Hippocampal formation (tissue), 2 donors: Measurements from ENCODE around the gene CLDN7.

Experiments used
- DNase-seq, 2 donors: peaks; one replicate each; lab custom pipeline; 2025; lab: John Stamatoyannopoulos, UW

Gene CLDN7

DNA sequence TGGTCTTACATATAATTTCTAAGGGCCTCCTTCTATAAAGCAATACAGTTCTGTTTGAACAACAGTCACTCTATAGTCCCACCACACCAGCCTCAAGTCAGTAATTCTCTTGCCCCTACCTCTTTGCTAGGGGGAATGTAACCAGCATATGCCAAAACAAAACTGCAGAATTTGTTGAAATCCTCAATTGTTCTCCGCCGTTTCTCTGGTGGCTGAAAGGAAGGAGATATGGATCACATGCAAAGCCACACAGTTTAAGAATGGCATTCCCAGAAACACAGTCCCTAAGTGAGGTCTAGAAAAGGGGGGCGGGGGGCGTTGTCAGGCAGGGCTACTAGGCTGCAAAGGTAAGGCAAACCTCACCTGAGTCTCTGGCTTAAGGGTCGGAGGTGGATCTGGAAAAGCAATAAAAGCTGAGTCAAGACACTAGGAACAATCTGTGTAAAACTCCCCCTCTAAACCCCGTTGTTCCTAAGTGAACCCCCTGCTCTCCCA lies 25.0 kb downstream of the CLDN7 start:
- DNase-seq = no peak

DNA sequence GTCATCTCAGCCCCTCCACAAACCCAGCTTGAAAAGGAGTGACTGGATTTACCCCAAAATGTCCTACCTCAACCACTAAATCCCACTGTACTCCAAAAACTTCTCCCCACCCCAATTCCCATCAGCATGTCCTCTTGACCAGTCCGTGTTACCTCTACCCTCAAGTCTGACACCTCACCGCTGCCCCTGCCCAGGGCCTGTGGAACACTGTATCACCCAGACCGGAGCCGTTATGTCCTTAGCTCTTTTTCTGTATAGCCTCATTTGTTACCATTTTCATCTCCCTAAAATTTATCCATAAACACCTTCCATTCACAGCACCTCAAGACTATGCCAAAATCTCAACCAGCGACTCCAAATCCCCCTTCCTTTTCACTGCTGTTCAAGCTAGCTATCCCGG lies 25.5 kb downstream of the CLDN7 start:
- DNase-seq = no peak

DNA sequence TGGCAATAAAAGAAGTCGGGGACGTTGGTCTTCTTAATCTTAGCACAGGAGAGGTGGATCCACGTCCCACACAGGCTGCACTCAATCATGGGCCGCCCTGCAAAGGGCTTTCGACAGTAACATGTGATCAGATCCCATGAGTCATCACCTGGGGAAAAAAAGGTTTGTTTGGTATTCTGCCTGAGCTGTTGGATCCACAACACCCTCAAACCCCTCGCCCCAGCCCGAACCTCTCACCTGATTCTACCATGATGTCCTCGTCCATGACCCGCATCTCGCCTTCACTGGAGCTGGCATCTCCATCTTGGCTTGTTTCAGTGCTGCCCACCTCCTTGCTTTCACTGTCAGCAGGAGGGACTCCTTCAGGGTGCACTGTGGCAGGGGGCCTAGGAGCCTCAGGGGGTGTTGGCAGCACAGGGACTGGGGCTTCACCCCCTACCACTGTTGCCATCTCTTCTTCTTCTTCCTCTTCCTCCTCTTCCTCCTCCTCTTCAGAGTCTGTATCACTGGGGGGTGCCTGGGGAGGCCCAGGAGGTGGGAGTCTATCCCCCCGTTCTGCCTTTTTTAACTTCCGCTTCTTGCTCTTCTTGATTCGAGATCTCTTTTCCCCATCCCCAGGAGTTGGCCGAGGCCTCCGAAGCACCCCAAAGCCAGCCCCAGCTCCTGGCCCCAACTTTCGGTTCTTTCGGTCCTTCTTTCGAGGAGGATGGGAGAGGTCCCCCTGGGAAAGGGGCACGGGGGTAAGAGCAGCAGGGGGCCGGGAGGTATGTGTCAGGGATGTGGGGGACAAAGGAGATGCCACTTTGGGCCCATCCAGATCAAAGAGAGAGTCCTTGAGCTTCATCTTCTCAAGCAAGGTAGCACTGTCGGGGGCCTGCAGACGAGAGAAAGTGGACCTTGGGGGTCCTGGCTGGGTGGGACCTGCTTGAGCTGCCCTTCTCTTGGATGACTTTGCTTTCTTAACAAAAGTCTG lies 26.3 kb downstream of the CLDN7 start:
- no peak for DNase-seq

DNA sequence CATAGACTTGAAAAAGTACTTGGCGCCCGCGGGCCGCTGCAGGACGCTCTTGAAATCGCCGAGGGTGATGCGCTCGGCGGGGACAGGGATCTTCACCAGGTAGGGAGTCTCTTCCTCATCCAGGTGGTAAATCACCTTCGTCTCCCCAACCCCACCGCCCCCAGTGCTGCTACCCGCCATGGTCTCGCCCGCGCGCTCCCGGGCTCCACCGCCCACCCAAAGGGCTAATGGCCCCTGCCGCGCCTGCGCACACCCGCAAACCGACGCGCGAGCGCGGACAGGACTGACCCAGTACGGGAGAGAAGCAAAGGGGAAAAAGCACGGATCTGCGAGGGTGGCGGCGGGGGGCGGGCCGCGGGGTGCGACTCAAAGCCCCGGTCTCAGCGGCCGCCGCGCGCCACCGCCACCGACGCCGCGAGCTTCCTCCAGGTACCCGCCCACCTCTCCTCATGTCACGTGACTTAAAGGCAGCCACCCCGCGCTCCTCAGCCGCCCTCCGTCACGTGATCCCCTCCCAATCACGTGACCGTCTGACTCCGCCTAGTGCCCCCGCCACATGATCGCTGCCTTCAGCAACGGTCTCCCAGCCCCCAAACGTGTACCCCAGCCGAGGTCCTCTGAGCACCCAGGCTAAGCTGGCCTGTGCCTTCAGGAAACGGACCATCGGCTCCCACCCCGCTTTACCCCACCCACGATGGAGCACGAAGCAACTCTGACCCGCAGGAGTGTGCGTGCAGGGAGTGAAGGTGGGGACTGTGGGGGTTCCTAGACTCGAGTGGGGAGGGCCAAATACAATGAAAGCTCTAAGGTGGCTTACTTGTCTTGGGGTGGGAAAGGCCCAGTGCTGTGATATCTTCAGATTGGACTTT lies 28.0 kb downstream of the CLDN7 start, which contains the start of gene DVL2:
DVL2 (minus strand) TSS at position 435 of the 869 bp plus-strand sequence; CDS start at position 180, 255 bp downstream.
- DNase-seq = peak; percentile 93 to 95

DNA sequence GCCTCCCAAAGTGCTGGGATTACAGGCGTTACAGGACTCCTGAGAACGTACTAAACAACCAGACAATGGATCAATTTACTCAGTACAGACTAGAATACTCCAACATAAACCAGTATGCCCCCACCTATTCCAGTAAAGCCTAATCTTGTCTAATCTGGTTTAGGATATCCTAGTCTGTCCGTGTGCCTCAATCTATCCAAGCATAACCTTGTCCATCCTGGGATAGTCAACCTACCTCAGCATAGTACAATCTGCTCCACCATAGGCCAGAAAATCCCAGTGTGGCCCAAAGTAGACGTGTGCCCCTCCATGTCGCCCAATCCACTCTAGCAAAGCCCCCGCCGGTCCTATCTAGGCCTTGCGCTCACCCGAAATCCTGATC lies 28.6 kb downstream of the CLDN7 start:
- DNase-seq = no peak

DNA sequence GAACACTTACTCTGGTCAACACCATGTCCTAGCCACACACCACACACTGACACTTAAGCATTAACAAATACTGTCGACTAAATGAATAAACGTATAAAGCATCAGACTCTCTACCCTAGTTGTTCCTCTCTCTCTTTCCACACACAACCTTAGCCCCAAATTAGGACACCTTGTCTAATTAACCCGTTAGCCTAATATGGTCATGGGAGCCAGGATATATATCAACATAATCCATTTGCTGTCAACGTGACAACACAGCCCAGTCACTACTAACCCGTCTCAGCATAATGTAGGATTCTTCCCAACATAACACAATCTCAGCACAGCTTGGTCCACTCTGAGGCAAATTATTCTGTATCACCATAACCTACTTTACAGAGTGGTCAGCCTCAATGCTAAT lies 30.2 kb downstream of the CLDN7 start:
- no peak for DNase-seq

DNA sequence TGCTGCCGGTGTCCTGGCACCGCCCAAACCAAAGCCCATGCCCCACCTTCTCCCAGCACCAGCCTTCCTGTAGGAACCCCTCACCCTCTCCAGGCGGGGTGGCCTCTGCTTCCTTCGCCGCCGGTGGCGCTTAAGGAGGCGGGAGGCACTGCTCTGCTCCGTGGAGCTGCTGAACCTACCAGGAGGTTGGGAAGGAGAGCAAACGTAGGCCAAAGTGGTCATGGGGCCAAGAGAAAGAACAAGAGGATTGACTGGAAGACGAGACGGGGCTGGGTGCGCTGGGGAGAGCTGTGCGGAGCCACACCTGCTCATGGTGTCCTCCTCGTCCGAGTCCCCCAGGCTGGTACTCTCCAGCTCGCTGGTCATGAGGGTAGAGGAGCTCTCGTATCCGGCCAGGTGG lies 32.8 kb downstream of the CLDN7 start:
- DNase-seq = no peak

DNA sequence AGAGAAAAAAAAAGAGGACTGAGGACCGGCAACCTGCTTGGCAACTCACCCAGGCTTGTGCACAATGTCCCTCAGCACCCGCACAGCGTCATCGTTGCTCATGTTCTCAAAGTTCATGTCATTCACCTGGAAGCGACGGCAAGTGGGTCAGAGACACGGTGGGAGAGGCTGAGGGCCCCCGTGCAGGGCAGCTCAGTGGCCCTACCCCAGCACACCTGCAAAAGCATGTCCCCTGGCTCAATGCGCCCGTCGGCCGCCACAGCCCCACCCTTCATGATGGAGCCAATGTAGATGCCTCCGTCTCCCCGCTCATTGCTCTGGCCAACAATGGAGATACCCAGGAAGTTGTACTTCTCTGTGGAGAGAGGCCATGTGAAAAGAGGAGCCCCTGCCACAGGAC lies 33.4 kb downstream of the CLDN7 start:
- no peak for DNase-seq

DNA sequence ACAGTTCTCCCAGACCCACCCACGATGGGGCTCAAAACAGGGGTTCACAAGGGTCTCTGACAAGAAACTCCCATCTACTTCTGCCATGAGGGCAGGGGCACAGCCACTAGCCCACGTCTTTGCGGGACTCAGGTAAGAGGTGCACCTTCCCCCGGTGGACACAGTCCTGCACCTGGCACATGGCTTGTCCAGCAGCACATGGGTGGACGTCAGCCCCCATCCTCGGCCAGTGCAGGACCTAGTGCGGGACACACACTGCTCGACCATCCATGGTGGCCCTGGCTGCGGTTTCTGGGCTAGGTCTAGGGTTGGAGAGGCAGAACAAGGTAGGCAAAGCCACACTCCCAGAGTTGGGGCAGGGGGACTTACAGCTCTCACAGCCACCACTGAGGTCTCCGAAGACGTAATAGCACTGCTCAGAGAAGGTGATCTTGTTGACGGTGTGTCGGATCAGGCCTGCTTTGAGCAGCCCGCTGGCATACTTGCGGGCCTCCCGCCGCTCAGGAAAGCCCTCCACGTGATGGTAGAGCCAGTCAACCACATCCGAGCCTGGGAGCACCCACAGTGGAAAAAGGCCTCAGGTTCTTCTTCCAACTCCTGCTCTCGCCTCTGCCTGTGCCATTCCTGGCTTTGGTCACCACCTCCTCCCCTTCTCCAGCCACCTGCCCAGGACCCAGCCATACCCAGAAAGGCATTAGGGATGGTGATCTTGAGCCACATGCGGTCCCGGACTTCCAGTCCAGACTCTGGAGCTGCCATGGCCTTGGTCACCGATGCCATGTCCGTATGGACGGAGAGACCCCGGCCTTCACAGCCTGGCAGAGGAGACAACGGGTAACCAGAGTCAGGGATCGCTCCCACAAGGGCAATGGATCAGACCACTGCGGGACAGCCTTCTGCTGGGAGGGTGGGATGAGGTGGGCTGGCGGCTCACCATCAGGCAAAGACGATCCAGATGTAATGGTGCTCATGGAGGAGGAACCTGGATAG lies 35.3 kb downstream of the CLDN7 start:
- DNase-seq = no peak

DNA sequence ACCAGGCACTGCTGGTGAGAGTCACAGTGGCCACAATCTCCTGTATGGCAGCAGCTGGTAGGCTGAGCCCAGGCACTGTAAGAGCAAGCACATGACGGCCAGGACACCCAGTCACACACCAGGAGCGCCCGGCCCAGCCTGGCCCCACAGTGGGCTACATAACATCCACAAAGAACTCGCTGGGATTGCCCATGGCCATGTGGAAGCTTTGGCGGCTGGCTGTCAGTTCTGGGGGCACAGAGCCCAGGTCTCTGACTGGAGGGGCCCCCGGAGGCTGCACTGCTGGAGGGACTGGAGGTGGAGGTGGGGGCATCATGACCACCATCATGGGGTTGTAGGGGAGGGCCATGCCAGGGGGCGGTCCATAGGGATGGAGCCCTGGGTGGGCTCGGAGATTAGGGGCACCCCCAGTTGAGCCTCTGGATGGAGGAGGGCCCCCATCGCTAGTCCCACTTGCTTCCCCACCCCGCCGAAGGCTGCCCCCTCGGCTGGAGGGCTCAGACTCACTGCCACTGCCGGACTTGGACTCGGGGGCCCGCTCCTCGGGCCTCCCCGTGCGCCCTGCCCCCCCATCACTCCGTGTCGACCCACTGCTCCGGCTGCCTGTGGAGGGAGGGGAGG lies 36.5 kb downstream of the CLDN7 start:
- no peak for DNase-seq

DNA sequence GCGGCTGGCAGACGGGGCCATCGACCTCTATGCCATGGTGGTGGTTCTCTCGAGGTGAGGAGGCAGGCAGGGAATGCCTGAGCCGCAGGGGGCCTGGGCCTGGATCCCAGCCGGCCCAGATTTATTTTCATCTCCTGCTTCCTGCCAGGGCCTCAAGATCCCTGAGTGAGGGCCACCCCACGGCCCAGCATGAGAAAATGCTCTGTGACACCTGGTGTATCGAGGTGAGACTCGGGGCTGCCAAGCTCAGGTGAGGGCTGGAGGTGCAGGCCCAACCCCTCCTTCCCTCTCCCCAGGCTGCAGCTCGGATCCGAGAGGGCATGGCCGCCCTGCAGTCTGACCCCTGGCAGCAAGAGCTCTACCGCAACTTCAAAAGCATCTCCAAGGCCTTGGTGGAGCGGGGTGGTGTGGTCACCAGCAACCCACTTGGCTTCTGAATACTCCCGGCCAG lies 37.6 kb downstream of the CLDN7 start:
- no peak for DNase-seq

DNA sequence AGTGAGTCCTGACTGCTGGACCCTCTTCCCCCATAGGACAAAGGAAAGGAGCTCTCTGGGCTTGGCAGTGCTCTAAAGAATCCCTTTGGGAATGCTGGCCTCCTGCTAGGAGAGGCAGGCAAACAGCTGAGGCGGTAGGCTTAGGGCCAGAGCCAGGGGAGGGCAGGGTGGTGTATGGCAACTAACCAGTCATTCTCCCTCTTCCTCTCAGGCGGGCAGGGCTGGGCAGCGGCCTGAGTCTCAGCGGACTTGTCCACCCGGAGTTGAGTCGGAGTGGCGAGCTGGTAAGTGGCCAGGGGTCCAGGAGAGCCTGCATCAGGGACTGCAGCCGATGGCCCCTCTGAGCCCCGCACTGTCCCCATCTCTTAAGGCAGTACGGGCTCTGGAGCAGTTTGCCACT lies 38.2 kb downstream of the CLDN7 start:
- no peak for DNase-seq

DNA sequence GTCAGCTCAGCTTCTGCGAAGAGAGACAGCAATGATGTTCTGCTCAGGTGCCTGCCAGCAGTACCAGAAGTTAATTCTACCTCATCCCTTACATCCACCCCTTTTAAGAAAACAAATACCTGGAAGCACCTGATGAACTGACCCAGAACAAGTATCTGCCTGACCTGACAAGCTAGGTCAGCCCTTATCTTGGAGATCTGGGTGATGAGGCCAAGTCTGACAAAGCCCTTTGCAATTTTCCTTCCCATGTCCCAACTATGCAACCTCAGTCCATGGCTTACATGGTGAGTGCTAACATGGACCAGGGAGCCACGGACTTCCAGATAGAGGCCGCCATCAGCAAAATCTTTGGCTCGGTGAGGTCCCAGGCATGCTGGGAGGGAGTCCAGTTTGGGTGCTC lies 38.9 kb downstream of the CLDN7 start:
- no peak for DNase-seq

DNA sequence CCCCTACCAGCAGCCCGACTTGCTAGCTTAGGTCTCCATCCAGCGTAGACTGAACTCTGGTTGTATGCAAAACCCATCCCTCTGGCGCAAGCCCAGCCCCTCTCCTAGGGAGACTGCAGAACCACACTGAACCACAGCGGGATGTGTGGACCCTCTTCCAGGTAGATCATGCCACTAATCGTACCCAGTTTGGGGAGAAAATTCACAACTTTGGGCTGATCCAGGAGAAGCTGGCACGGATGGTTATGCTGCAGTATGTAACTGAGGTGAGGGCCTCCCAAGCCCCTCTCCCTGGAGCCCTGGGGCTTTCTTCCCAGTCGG lies 39.3 kb downstream of the CLDN7 start:
- DNase-seq = no peak

DNA sequence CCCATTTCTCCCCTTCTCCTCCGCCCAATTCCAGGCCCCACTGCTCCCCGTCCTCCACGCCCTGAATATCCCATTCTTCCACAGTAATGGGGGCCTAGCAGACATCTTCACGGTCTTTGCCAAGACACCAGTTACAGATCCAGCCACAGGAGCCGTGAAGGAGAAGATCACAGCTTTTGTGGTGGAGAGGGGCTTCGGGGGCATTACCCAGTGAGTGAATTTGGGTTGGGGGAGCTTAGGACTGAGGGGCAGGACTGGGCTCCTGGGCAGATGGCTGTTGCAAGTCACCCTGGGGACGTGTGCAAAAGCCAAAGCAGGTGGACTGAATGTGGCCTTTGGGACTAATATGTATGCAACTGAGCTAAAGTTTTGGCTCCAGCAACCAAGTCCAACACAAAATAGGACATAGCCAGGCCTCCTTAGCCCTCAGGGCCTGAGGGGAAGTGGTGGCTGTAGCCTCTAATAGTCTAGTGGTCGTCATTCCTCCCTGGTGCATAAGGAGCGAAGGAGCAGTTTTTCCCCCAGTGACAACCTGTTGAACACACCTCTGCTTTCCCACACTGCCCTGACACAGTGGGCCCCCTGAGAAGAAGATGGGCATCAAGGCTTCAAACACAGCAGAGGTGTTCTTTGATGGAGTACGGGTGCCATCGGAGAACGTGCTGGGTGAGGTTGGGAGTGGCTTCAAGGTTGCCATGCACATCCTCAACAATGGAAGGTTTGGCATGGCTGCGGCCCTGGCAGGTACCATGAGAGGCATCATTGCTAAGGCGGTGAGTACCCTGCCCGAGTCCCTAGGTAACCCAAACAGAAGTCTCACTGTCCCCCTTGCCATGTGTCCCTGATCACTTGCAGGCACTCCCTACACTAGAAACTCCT lies 39.9 kb downstream of the CLDN7 start:
- no peak for DNase-seq

DNA sequence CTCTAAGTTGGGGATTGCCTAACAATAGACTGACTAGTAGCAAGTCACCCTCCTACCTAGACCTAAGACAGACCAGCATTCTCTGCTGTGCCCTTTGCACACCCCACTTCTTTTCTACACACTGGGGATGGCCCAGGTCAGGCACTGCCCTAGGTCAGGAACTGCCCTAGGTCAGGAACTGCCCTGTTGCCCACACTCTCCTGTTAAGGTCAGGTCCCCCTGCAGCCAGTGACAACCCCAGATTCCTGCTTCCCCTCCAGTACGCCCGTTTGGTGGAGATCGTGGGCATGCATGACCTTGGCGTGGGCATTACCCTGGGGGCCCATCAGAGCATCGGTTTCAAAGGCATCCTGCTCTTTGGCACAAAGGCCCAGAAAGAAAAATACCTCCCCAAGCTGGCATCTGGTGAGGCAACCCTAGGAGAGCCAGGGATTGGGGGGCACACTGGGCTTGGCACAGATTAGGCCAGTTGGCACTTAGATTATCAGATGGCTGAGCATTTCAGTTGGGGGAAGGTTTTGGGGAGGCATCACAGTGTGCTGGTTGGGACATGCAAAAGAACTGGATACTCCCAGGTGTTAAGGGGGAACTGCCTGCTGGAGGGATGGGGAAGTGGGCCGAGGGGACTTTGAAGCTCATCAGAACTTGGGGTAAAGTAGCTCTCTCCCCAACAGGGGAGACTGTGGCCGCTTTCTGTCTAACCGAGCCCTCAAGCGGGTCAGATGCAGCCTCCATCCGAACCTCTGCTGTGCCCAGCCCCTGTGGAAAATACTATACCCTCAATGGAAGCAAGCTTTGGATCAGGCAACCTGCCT lies 40.8 kb downstream of the CLDN7 start:
- DNase-seq = no peak

DNA sequence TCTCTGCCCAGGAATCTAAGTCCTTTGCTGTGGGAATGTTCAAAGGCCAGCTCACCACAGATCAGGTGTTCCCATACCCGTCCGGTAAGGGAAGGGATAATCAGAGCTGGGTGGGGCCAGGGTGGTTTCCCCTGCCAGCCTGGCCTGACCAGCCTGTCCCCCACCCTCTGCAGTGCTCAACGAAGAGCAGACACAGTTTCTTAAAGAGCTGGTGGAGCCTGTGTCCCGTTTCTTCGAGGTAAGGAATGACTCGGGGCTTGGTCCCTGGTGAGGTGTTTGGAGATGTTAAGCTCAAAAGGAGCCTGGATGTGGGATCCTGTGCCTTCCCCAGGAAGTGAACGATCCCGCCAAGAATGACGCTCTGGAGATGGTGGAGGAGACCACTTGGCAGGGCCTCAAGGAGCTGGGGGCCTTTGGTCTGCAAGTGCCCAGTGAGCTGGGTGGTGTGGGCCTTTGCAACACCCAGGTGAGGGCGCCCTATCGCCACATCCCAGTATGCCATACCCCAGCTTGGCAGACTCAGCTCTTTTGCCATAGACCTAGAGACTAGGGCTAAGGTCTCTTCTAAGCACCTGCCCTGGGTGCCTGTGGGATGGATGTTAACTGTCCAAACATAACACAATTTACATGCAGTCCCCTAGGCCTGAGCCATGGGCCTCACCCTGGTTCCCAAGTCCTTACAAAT lies 41.5 kb downstream of the CLDN7 start:
- DNase-seq = peak in 1 of 2 donors; percentile 15

DNA sequence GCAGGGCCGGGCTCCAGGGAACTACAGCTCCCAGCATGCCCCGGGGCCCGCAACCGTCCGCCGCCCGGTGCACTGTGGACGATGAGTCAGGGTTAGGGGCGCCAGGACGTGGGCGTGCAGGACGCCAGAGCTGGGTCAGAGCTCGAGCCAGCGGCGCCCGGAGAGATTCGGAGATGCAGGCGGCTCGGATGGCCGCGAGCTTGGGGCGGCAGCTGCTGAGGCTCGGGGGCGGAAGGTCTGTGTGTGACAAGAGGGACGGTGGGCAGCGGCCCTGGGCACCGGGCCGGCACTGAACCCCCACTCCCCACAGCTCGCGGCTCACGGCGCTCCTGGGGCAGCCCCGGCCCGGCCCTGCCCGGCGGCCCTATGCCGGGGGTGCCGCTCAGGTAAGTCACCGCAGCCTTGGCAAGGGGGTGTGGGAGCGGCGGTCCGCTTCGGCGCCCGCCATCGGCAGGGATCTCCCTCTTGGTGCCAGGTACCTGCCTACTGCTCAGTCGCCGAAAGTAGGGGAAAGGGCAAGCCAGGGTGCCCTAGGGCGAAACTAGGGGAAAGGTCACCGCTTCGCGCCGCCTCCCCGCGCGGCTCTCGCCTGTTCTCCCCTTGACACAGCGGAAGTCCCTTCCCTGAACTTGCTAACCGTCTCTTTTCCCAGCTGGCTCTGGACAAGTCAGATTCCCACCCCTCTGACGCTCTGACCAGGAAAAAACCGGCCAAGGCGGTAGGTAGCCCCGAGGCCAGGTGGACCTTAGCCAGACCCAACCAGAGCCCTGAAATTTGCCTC lies 42.3 kb downstream of the CLDN7 start, which contains the start of the genes ACADVL and DLG4:
ACADVL (plus strand) TSS at position 127 of the 781 bp plus-strand sequence; CDS start at position 174, 47 bp downstream.
DLG4 (minus strand) TSS at position 25 of the 781 bp plus-strand sequence.
- peak in 1 of 2 donors; percentile 82 for DNase-seq
